ENCODE results near the gene ASIC1. TPM values are rescaled to one million over a fixed set of nuclear protein-coding genes. Genes with fewer than 3 reads are reported as not detected.
A peak's percentile ranks its signal among the peaks of the same experiment; 100 is the strongest.

ASIC1 gene
- total RNA-seq, 1 donor from 2014 or later = 25.0 TPM

DNA sequence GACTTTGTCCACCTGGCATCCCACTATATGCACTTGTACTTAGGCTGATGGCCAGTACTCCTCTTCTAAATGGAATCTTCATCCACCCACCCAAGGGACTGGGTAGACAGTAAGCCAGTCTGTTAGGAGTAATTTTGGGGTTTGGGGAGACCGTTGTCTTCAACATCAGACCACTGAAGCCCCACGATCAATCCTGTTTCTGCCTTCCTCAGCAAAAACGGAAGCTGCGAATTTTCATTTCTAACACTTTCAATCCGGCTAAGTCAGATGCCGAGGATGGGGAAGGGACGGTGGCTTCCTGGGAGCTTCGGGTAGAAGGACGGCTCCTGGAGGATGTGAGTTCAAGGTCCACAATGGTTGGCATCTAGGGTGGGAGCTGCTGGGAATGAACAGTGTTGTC, 29.8 kb downstream of the ASIC1 start:
- DNase-seq (ENCODE audit: low read depth, low spot score) = no peak
- TF ChIP-seq, protein P1, sequence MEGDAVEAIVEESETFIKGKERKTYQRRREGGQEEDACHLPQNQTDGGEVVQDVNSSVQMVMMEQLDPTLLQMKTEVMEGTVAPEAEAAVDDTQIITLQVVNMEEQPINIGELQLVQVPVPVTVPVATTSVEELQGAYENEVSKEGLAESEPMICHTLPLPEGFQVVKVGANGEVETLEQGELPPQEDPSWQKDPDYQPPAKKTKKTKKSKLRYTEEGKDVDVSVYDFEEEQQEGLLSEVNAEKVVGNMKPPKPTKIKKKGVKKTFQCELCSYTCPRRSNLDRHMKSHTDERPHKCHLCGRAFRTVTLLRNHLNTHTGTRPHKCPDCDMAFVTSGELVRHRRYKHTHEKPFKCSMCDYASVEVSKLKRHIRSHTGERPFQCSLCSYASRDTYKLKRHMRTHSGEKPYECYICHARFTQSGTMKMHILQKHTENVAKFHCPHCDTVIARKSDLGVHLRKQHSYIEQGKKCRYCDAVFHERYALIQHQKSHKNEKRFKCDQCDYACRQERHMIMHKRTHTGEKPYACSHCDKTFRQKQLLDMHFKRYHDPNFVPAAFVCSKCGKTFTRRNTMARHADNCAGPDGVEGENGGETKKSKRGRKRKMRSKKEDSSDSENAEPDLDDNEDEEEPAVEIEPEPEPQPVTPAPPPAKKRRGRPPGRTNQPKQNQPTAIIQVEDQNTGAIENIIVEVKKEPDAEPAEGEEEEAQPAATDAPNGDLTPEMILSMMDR (conservative IDR thresholded peaks at IDR 0.05) = no peak
- peaks cover 40% of the 10 kb centered on the region for H3K4me1 Mint-ChIP-seq
- H3K27ac Mint-ChIP-seq (ENCODE audit: unreplicated experiment) = no peak overlapping the region
- peak overlapping the region; percentile 97 for H3K4me3 Mint-ChIP-seq
- no peaks in the 10 kb centered on the region for H3K27me3 Mint-ChIP-seq (ENCODE audit: low read depth)
- H3K9me3 Mint-ChIP-seq = no peaks in the 10 kb centered on the region
- peaks cover 10% of the 10 kb centered on the region for H3K36me3 Mint-ChIP-seq (ENCODE audit: low read depth)

DNA sequence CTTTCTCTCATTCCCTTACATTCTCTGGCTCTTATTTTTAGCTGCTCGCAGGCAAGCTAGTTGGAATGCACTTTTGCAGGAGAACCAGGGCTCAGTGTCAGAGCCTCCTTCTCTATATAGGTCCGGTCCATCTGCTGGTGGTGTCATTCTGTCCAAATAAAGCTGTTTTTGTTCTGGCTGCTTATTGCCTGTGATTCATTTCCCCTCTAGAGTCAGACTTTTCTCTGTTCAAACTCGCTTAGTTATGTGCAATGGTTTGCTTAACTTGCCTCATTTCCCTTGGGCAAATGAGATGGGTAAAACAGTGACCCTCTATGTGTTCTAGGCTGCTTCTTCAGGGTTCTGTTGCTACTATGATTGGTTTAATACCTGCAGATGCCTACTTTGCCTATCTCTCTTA, 30.6 kb downstream of the ASIC1 start:
- H3K4me3 Mint-ChIP-seq = peak overlapping the region; percentile 97
- DNase-seq (ENCODE audit: low read depth, low spot score) = no peak
- no peaks in the 10 kb centered on the region for H3K9me3 Mint-ChIP-seq
- no peaks in the 10 kb centered on the region for H3K27me3 Mint-ChIP-seq (ENCODE audit: low read depth)
- peaks cover 10% of the 10 kb centered on the region for H3K36me3 Mint-ChIP-seq (ENCODE audit: low read depth)
- no peak overlapping the region for H3K27ac Mint-ChIP-seq (ENCODE audit: unreplicated experiment)
- peaks cover 40% of the 10 kb centered on the region for H3K4me1 Mint-ChIP-seq
- TF ChIP-seq, protein P1 (conservative IDR thresholded peaks at IDR 0.05) = no peak

DNA sequence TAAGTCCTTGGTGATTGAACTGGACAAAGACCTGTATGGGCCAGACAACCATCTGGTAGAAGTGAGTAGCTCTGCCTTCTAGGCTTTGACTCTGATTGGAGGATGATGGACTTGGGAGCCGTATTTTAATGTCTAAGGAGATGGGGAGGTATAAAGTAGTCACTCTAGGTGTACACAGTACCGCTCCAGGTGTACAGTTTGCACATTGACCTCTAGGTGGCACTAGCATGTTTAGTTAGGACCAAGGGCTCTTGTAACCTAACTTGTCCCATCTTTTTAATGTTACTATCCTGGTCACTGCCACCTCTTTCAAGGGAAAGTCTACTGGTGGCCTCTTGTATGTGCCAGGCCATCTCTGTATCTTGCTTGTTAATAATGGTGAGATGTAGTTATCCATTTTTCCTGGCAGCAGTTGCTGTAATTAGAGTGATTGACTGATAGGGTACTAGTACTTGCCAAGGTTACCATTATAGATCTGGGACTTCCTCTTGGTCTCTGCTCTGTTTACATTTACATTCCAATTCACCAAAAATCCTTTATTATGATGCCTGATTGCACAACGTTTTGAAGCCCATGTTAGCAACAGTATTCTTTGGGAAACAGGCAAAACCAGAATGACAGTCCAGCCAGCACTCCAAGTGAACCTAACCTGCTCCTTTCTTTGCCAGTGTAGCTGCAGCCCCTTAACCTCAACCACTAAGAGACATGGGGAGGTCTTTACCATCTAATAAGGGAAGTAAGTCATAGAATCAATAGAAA, 31.4 kb downstream of the ASIC1 start:
- H3K27ac Mint-ChIP-seq (ENCODE audit: unreplicated experiment) = no peak overlapping the region
- TF ChIP-seq, protein P1 (conservative IDR thresholded peaks at IDR 0.05) = peak; percentile 83
- H3K9me3 Mint-ChIP-seq = no peaks in the 10 kb centered on the region
- peak; percentile 25 for DNase-seq (ENCODE audit: low read depth, low spot score)
- no peaks in the 10 kb centered on the region for H3K27me3 Mint-ChIP-seq (ENCODE audit: low read depth)
- H3K4me3 Mint-ChIP-seq = peak overlapping the region; percentile 97
- peaks cover 35% of the 10 kb centered on the region for H3K4me1 Mint-ChIP-seq
- peaks cover 10% of the 10 kb centered on the region for H3K36me3 Mint-ChIP-seq (ENCODE audit: low read depth)

DNA sequence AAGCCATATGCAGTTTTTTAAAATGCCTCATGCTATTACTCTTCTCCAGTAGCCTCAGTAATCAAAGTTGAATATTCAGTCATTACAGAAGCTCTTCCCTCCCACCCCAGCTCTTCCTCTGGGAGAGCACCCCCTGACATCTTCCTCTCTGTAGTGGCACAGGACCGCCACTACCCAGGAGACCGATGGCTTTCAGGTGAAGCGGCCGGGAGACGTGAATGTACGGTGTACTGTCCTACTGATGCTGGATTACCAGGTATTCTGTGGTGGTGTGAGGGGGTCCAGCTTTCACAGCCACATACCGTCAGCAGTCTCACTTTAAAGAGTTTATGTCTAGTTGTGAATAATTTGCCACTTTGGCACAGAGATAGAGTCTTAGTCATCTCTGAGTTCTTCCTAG, 32.3 kb downstream of the ASIC1 start:
- TF ChIP-seq, protein P1 (conservative IDR thresholded peaks at IDR 0.05) = no peak
- no peak overlapping the region for H3K4me3 Mint-ChIP-seq
- H3K9me3 Mint-ChIP-seq = no peaks in the 10 kb centered on the region
- H3K27me3 Mint-ChIP-seq (ENCODE audit: low read depth) = no peaks in the 10 kb centered on the region
- DNase-seq (ENCODE audit: low read depth, low spot score) = no peak
- H3K27ac Mint-ChIP-seq (ENCODE audit: unreplicated experiment) = no peak overlapping the region
- H3K36me3 Mint-ChIP-seq (ENCODE audit: low read depth) = peaks cover 10% of the 10 kb centered on the region
- H3K4me1 Mint-ChIP-seq = peaks cover 32% of the 10 kb centered on the region

DNA sequence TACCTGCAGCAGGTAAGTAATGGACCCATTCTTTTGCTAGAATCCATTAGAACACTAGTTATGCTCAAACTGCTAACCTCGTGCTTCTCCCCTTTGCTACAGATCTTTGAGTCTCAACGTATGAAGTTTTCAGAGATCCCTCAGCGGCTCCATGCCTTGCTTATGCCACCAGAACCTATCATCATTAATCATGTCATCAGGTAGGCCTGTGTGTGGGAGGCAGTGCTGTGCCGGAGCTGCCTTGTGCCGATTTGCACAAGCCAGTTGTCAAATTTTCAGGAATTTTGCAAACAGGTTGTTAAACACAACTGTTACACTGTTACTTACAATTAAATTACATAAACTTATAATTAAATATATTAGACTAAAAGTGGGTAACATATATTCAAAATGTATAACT, 33.0 kb downstream of the ASIC1 start:
- no peak overlapping the region for H3K27ac Mint-ChIP-seq (ENCODE audit: unreplicated experiment)
- no peaks in the 10 kb centered on the region for H3K9me3 Mint-ChIP-seq
- no peak overlapping the region for H3K4me3 Mint-ChIP-seq
- H3K4me1 Mint-ChIP-seq = peaks cover 28% of the 10 kb centered on the region
- no peaks in the 10 kb centered on the region for H3K27me3 Mint-ChIP-seq (ENCODE audit: low read depth)
- no peak for DNase-seq (ENCODE audit: low read depth, low spot score)
- peaks cover 10% of the 10 kb centered on the region for H3K36me3 Mint-ChIP-seq (ENCODE audit: low read depth)
- TF ChIP-seq, protein P1 (conservative IDR thresholded peaks at IDR 0.05) = no peak

Measured in neural crest cell (in vitro differentiated cells).